PFSK-1 (cell line): ENCODE results near the gene C10orf95.

Experiments used
- FOXP2 ChIP-seq: optimal IDR thresholded peaks from 2 replicates; pipeline ENCODE3; 2011; ENCODE audit warnings: borderline replicate concordance, control low read depth, inconsistent platforms; ENCODE audit not compliant: insufficient read depth; ENCODE audit errors: extremely low read length, extremely low read depth
- POLR2AphosphoS5 ChIP-seq: IDR thresholded peaks from 2 replicates; pipeline ENCODE4 v1.6.1; 2012; ENCODE audit warnings: low read depth, mild to moderate bottlenecking, control low read depth, low read length, moderate library complexity
- SIN3A ChIP-seq: IDR thresholded peaks from 2 replicates; pipeline ENCODE4 v1.6.1; 2012; ENCODE audit warnings: mild to moderate bottlenecking, low read length, moderate library complexity, borderline replicate concordance; ENCODE audit not compliant: insufficient read depth
- TAF1 ChIP-seq: IDR thresholded peaks from 2 replicates; pipeline ENCODE4 v1.6.1; 2012; ENCODE audit warnings: low read length, control low read depth, borderline replicate concordance; ENCODE audit not compliant: insufficient read depth
- TF ChIP-seq, protein P1 (sequence below), 2 experiments: IDR thresholded peaks; 2 replicates each; pipeline versions ENCODE4 v1.6.1 to v1.8.0; 2011 to 2012; ENCODE audit warnings: low read depth in 2 of 2, low read length in 2 of 2, control low read depth in 1 of 2, inconsistent platforms in 1 of 2, mild to moderate bottlenecking in 1 of 2, moderate library complexity in 1 of 2; ENCODE audit not compliant: insufficient read depth in 1 of 2

Gene C10orf95

DNA sequence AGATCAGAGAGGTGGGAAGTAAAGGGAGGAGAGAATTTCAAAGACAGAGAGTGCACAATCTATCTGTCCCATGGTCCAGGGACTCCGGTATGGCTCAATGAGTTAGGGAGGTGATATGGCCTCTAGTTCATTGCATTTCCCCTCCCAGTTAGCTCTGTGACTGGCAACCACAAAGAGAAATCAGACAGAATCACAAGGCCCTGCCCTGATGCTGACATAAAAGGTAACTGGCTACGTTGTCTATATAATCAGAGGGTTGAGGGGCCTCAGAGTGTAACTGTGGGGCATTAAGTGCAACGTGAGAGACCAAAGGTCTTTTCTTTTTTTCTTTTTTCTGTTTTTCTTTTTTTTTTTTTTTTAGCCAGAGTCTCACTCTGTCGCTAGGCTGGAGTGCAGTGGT lies 7.3 kb upstream of the C10orf95 start:
- no peak for TF ChIP-seq SIN3A
- TF ChIP-seq, protein P1, sequence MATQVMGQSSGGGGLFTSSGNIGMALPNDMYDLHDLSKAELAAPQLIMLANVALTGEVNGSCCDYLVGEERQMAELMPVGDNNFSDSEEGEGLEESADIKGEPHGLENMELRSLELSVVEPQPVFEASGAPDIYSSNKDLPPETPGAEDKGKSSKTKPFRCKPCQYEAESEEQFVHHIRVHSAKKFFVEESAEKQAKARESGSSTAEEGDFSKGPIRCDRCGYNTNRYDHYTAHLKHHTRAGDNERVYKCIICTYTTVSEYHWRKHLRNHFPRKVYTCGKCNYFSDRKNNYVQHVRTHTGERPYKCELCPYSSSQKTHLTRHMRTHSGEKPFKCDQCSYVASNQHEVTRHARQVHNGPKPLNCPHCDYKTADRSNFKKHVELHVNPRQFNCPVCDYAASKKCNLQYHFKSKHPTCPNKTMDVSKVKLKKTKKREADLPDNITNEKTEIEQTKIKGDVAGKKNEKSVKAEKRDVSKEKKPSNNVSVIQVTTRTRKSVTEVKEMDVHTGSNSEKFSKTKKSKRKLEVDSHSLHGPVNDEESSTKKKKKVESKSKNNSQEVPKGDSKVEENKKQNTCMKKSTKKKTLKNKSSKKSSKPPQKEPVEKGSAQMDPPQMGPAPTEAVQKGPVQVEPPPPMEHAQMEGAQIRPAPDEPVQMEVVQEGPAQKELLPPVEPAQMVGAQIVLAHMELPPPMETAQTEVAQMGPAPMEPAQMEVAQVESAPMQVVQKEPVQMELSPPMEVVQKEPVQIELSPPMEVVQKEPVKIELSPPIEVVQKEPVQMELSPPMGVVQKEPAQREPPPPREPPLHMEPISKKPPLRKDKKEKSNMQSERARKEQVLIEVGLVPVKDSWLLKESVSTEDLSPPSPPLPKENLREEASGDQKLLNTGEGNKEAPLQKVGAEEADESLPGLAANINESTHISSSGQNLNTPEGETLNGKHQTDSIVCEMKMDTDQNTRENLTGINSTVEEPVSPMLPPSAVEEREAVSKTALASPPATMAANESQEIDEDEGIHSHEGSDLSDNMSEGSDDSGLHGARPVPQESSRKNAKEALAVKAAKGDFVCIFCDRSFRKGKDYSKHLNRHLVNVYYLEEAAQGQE (IDR thresholded peaks at IDR 0.05; ENCODE audit: insufficient read depth in 1 of 2, low read depth in 2 of 2, low read length in 2 of 2) = no peak
- TF ChIP-seq FOXP2 = no peak
- TF ChIP-seq POLR2AphosphoS5 = no peak

DNA sequence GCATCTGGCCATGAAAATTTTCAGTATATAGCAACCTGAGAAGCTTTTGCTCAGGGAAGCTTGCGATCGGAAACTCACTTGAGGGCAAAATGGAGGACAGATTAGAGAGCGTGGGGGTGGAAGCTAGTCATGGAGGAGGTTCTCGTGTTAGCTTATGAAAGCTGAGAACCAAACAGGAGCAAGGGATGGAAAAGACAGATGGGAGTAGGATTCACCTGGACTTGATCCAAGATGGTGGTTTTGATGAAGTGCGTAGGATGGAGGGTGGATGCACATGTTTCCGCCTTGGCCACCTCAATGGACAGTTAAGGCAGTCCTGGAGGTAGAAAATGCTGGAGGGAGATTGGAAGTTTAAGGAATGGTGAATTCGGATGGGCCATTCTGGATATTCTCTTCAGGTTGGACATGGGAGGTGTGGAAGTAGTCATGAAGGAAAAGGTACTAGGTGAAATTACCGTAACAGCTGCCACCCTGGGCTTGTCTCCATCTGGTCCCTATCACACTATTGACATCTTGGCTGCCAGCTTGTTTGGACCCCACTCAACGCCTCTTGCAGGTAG lies 6.3 kb upstream of the C10orf95 start:
- TF ChIP-seq SIN3A = no peak
- no peak for TF ChIP-seq POLR2AphosphoS5
- TF ChIP-seq FOXP2 = no peak
- TF ChIP-seq, protein P1 (IDR thresholded peaks at IDR 0.05; ENCODE audit: insufficient read depth in 1 of 2, low read depth in 2 of 2, low read length in 2 of 2) = no peak
- no peak for TF ChIP-seq TAF1

DNA sequence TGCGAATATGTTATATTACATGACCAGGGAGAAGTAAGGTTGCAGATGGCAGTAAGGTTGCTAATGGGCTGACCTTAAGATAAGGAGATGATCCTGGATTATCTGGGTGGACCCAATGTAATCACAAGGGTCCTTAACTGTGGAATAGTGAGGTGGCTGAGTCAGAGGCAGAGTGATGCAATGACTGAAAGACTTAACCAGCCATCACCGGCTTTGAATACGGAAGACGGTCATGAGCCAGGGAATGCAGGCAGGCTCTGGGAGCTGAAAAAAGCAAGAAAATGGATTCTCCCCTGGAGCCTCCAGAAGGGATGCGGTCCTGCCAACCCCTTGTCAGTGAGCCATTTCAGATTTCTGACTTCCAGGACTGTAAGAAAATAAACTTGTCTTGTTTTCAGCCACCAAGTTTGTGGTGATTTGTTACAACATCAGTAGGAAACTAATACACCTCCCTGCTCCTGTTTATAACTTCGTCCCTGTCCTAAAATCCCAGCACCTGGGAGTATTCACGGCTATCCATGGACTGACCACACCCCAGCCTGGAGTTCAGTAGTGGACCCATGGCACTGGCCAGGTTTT lies 4.6 kb upstream of the C10orf95 start:
- no peak for TF ChIP-seq SIN3A
- no peak for TF ChIP-seq POLR2AphosphoS5
- TF ChIP-seq TAF1 = no peak
- TF ChIP-seq FOXP2 = no peak
- TF ChIP-seq, protein P1 (IDR thresholded peaks at IDR 0.05; ENCODE audit: insufficient read depth in 1 of 2, low read depth in 2 of 2, low read length in 2 of 2) = no peak

DNA sequence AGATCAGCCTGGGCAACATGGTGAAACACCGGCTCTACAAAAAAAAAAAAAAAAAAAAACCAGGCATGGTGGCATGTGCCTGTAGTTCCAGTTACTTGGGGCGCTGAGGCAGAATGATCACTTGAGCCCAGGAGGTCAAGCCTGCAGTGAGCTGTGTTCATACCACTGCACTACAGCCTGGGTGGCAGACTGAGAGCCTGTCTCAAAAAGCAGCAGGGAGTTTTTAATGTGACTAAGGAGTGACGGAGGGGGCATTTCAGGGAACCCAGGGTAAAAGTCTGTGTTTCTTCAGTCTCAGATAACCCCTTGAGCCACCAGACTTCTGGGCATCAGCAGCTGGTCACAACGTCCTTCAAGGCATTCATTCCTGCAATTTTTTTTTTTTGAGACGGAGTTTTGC lies 2.2 kb upstream of the C10orf95 start:
- TF ChIP-seq POLR2AphosphoS5 = no peak
- TF ChIP-seq TAF1 = no peak
- TF ChIP-seq, protein P1 (IDR thresholded peaks at IDR 0.05; ENCODE audit: insufficient read depth in 1 of 2, low read depth in 2 of 2, low read length in 2 of 2) = no peak
- no peak for TF ChIP-seq FOXP2
- TF ChIP-seq SIN3A = no peak
